ENCODE measurements around the gene SMG9.

DNA sequence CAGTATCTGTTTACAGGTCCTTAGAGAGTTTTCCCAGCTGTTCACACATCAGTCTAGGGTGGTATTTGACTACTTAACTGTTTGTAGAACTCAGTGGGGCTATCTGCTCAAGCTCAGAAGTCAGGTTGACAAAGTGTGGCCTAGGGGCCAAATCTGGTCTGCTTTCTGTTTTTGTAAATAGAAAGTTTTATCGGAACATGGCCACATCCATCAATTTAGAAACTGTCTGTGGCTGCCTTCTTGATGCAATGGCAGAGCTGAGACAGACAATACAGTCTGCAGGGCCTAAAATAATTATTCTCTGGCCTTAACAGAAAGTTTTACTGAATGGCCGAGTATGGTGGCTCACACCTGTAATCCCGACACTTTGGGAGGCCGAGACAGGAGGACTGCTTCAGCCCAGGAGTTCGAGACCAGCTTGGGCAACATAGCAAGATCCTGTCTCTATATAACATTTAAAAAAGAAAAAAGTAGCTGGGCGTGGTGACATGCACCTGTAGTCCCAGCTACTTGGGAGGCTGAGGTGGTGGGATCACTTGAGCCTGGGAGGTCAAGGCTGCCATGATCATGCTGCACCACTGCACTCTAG is 2.4 kb downstream of the SMG9 start:
- TF ChIP-seq POLR2AphosphoS5 (IDR thresholded peaks at IDR 0.05; ENCODE audit: low read depth, low read length) (no peak), FOXP2 (optimal IDR thresholded peaks at IDR 0.05; ENCODE audit: borderline replicate concordance, extremely low read depth, extremely low read length, insufficient read depth) (no peak), SIN3A (IDR thresholded peaks at IDR 0.05; ENCODE audit: borderline replicate concordance, insufficient read depth, low read length) (no peak)
